Erythroblast (primary cell): ENCODE data around the gene AFAP1L1.

ENCODE experiments used
- DNase-seq, 2 experiments: peaks; one replicate each; lab custom pipeline; 2025; lab: John Stamatoyannopoulos, UW
- GATA1 ChIP-seq: IDR thresholded peaks from 2 replicates; pipeline ENCODE4 v1.6.1; 2011; ENCODE audit warnings: low read depth, mild to moderate bottlenecking, control low read depth, low read length, moderate library complexity
- POLR2A ChIP-seq: IDR thresholded peaks from 2 replicates; pipeline ENCODE4 v1.6.1; 2011; ENCODE audit warnings: mild to moderate bottlenecking, low read length

AFAP1L1 gene

DNA sequence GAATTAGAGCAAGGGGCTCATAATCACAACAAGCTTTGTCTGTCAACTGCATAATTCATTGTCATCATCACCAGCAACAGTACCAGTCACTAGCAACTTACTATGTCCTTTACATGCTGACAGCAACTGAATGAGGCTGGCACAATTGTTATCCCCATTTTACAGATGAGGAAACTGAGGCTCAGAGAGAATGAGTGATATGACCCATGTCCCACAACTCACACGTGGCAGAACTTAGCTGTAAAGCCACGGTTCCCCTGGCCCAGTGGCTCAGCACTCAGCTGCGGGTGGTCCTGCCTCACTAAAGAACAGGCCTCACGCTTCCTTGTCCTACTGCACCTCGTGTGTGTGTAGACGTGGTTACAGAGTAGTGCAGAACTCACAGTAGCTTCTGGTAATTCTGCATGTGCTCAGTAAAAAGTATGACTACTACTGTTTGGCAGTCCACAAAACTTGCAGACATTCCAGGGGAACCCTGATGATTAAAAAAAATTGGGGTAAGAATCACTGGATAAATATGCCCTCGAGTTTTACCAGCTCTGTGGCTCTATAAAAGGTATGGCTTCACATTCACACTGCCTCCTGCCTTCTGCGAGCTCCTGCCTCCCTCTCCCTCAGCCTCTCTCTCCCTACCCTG is 30.2 kb downstream of the AFAP1L1 start:
- TF ChIP-seq POLR2A (no peak), GATA1 (no peak)
- DNase-seq, result no peak

DNA sequence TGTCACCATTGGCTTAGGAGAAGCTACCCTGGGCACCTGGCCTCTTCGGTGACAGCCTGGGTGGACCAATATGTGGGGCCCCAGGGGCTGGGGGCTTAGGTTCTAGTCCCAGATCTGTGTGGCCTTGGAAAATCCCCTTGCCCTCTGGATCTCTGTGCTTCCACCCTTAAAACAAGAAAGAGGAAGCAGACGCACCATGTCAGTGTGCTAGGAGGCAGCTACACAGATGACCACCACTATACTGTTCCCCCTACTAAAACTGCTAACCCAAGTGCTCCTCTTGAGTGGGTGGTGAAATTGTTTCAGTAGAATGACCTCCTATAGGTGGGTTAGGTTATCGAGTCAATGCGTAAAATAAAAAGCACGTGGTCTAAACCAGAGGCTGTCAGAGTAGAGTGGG is 31.0 kb downstream of the AFAP1L1 start:
- DNase-seq, result no peak
- TF ChIP-seq GATA1 (no peak), POLR2A (no peak)

DNA sequence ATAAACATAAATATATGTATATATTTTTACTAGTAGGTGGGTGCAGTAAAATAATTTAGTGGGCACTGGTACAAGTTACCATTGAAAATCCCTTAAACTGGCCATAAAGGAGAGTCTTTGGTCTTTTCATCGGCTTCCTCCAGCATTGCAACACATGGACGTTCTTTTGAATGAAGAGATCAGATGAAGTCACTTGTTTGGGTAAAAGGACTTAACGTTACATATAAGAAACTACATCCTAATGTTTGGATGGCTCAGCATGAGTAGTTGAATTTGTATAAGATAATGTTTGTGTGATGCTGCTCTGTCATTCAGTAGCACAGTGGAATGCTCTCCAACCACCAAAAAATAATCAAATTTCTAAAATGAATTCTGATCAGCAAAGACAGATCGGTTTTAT is 31.6 kb downstream of the AFAP1L1 start:
- DNase-seq, result no peak
- no peak for TF ChIP-seq GATA1
- TF ChIP-seq POLR2A, result no peak

DNA sequence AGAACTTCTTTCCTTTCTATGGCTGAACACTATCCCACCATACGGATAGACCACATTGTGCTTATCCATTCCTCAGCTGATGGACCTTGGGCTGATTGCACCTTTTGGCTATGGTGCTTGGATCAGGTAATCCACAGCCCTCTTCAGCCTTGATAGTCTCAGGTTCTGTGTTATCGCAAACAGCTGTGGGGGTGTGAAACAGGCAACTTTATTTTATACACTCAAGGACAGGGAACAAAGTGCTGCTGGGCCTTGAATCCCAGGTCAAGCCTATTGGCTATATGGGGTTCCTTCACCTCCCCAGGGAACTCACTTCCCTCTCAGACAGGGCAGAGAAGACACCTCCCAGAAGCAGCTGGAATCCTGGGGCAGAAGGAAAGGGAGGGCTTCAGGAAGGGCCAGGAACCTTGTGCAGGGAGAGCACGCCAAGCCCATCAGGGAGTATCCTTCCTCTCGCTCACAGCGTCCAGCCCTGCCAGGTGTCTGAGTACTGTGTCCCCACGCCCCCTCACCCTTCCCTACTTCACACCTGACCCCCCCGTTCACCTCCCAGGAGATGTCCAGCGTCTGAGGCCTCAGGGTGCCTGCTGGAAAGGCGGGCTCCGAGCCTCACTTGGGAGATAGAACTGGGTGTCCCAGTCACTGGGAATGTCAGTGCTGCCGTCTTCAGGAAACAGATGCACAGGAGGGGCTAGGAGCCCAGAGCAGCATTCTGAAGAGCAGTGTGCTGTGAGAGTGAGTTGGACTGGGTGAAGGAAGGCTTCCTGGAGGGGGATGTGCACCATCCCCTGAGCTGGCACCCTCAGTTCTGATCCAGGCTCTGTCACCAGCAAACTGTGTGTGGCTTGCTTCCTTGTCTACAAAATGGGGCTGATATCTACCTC is 32.8 kb downstream of the AFAP1L1 start:
- TF ChIP-seq GATA1, result no peak

DNA sequence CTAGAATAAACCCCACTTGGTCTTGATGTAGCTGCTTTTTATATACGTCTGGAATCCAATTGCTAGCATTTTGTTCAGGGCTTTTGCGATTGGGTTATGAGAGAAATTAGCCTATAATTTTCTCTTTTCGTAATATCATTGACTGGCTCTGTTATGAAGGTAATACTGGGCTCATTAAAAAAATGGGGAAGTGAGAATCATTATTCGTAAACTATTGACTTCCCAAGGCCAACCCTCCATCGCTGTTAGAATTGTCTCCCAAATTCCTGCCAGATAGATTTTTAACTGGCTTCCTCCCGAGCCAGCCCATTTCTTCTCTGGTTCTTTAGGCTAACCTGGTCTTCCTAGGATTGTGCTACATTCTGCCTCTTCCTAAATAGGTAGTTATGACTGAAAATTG is 37.7 kb downstream of the AFAP1L1 start:
- no peak for DNase-seq
- TF ChIP-seq POLR2A (no peak), GATA1 (no peak)

More for the DNA sequence above, 32.8 kb downstream of the AFAP1L1 start:
- DNase-seq, result no peak

DNA sequence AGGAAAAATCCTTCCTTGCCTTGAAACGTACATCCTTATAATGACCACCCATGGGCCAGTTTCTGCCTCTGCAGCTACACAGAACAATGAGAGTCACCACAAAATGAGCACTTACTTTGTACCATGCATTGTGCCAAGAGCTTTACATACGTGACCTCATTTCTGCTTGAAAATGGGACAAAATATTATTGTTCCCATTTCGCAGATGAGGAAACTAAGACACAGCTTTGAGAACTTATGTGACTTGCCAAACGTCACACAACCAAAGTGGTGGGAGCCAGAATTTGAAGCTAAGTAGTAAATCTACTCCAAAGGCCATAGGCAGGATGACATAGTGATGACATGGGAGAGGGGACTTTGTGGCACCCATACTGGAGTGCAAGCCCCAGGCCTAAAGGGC is 38.8 kb downstream of the AFAP1L1 start:
- DNase-seq, result no peak
- TF ChIP-seq GATA1 (no peak), POLR2A (no peak)

DNA sequence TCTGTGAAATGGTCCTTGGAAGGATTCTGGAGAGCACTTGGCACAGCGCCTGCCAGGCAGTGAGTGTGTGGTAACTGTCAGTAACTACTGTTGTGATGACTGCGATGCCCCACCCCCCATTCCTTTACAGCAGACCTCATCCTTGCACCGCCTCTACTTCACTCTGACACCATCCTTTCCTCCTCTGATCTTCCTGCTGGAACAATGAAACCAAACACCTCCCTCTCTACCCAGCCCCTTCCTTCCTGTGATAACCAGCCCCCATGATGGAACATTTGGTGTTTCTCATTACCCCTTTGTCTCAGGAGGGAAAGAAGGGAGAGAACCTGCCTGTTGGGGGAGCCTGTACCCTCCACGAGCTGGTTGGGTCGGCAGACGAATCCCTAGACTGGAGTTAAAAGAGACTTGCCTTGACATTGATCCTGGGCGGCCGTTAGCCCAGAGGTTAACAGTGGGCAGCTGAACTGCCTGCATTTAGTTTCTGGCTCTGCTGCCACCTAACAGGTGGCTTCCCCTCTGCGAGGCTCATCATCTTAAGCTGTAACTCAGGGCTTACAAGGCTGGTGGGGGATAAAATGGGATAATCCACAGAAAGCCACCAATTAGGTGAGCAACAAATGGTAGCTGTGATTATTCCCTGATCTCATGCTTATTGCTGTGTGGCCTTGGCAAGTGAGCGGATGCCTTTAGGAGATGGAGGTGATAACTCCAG is 39.4 kb downstream of the AFAP1L1 start:
- no peak for TF ChIP-seq GATA1
- TF ChIP-seq POLR2A, result no peak
- DNase-seq, result peak; percentile 6 to 15

DNA sequence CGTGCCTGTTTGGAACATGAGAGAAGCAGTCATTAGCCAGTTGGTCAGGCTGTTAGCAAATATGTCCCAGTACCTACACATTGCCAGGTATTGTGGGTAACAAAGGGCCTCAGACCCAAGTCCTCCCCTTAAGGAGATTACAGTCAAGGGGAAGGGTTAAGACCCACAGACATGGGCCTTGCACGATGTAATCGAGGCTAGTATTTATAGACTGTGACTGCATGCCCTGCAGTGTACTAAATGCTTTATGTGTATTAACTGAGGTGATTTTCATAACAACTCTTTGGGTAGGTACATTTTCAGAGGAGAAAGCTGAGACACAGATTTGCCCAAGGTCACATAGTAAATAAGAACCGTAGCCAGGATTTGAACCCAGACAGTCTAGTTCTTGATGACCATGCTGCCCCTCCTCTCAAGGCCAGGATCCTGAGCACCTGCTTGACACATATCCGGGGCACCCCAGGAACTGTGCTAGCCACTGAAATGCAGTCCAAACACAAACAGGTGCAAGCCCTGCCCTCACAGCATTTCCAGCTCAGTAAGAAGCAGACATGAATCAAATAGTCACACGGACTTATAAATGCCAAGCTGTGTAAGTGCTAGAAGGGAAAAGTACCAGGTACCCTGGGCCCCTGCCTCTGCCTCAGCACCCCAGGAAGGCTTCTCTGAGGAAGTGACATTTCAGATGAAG is 41.6 kb downstream of the AFAP1L1 start:
- DNase-seq, result no peak
- TF ChIP-seq POLR2A (no peak), GATA1 (no peak)

DNA sequence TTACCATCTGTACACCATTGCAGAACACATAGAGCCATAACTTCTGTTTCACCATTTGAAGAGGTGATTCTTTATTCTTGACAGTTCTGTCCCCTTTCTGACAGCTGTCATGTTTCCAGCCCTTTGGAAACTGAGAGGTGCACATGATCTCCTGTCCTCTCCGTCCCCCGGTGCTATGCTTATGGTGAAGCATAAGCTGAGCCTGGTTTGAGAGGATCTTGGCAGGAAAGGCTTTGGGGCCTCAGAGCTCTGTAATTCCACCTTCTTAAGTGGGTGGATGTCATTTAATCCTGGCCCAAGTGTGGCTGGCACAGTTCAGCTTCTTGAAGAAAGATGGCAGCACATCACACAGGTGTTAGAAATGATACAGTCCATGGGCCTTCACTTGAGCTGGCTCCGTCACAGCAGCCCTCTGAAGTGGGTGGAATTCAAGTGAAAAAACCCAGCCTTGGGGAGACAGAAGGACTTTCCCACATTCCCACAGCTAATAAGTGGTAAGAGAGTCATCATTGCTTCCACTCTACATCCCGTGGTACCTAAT is 43.0 kb downstream of the AFAP1L1 start:
- DNase-seq, result no peak
- TF ChIP-seq POLR2A, result no peak

DNA sequence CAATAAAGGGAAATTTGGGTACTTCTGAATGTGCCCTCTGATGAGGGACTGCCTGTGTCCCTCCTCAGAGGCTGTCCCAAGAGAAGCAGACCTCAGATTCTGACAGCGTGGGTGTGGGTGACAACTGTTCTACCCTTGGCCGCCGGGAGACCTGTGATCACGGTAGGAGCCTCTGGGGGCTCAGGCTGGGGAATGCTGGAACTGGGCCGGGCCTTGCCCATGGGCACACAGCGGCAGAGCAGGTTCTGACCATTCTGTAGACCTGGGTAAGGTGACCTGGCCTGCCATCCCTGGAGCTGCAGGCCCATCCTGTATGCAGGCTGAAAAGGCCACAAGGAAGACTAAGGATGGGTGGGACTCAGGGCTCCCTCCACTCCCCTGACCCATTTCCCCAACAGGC is 44.1 kb downstream of the AFAP1L1 start:
- no peak for DNase-seq
- TF ChIP-seq GATA1 (no peak), POLR2A (no peak)

DNA sequence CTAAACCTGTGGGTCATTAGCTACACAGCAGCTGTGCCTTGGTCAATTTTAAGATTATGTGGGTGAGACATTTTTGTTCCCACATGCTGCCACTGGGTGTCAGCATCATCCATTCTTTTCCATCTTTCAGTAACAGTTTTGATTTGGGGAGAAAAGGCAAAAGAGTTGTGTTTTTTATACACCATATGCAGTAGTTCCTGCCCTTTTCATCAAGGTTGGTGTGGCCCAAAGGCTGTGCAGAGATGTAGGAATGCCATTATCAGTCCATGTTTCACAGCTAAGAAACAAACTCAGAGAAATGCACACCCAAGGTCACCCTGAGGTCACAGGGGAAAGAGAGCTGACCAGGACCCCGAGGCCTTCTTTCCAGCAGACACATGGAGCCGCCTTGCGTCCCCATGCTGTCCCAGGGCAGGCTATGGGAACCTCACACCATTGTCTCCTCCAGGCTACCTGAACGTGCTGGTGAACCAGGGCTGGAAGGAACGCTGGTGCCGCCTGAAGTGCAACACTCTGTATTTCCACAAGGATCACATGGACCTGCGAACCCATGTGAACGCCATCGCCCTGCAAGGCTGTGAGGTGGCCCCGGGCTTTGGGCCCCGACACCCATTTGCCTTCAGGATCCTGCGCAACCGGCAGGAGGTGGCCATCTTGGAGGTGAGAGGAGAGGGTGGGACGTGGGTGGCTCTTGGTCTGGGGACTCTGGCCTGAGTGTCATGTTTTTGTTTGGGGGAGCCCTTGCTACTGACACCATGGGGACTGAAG is 45.8 kb downstream of the AFAP1L1 start:
- DNase-seq, result peak; percentile 41 to 70
- no peak for TF ChIP-seq GATA1
- TF ChIP-seq POLR2A, result no peak

DNA sequence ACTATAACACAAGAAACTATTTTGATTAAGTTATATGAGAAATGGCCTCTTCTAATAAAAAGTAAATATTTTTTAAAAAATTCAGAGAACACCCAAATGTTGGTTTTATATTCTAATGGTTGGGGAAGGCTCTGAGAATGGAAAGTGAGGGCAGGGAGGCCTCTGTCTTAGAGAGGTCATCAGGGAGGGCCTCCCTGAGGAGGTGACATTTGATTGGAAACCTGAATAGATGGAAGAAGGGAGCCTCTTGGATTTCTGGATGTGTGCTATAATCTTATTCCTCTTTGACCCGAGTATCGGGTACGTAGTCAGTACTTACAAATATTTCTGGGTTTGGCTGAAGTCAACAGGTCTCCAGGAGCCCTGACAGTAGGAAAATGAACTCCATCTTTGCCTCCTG is 47.5 kb downstream of the AFAP1L1 start:
- no peak for DNase-seq
- TF ChIP-seq POLR2A (no peak), GATA1 (no peak)
